HCT116 (cell line): ENCODE measurements around the gene TM9SF2. TPM values are rescaled to one million over a fixed set of nuclear protein-coding genes. Genes with fewer than 3 reads are reported as not detected.

ENCODE experiments used
- ATAC-seq: fragments of 200-7000 bp; cut with Tn5 transposase; 2 replicates; pipeline ENCODE4 v1.9.1; 2020; ENCODE audit warnings: mild to moderate bottlenecking, moderate library complexity
- BruUV-seq: library from RNA; stranded (reverse); fragments of 400-500 nt; replicated peaks from 2 replicates; lab custom pipeline; 2021; lab: Mats Ljungman, UMichigan
- CTCF ChIA-PET: fragments of 300-600 bp; sonication (Branson Sonifier 250); formaldehyde crosslinking; loops from one replicate; lab custom pipeline; 2021; ENCODE audit warnings: antibody characterized with exemption; lab: Charles Lee
- POLR2A ChIA-PET: fragments of 300-600, 350-600 bp; sonication (Branson Sonifier 250); formaldehyde crosslinking; loops from one replicate; lab custom pipeline; 2021; ENCODE audit warnings: antibody characterized with exemption; lab: Charles Lee
- RAD21 ChIA-PET, 2 experiments: fragments of 300-600 bp; sonication (Branson Sonifier 250); formaldehyde crosslinking; loops; one replicate each; lab custom pipeline; 2023; ENCODE audit warnings: low total read pairs in 2 of 2; ENCODE audit not compliant: uncharacterized antibody in 2 of 2, unreplicated experiment in 2 of 2, low non-redundant PET in 1 of 2; lab: Charles Lee
- DNase-seq: peaks from one replicate; pipeline ENCODE4 v3.0.0-alpha.2; 2010; ENCODE audit warnings: low read depth, low spot score
- H2AFZ ChIP-seq: fragments of 200-600 bp; shearing (Covaris generic), sonication (generic); 2 replicates; pipeline ENCODE4 v1.6.1; 2017; ENCODE audit warnings: low read depth, mixed run types, mixed read lengths, antibody characterized with exemption, low read length; ENCODE audit not compliant: poor library complexity, severe bottlenecking
- H3K27ac ChIP-seq: 2 replicates; pipeline ENCODE4 v1.5.1; 2012; ENCODE audit warnings: low read depth, low read length
- H3K27me3 ChIP-seq: fragments of 200-600 bp; sonication (generic); 2 replicates; pipeline ENCODE4 v1.6.1; 2016; ENCODE audit warnings: mixed run types, low read length, mixed read lengths; ENCODE audit not compliant: insufficient read depth
- H3K36me3 ChIP-seq, 2 experiments: fragments of 200-500 bp in 1 of 2; fragments of 200-600 bp in 1 of 2; sonication (Bioruptor generic) in 1 of 2; sonication (generic) in 1 of 2; 2 replicates each; pipeline versions ENCODE4 v1.5.1 to v1.6.1; 2014 to 2016; ENCODE audit warnings: low read length in 2 of 2, inconsistent platforms in 1 of 2, mixed read lengths in 1 of 2, mixed run types in 1 of 2; ENCODE audit not compliant: insufficient read depth in 2 of 2, control insufficient read depth in 1 of 2
- H3K4me1 ChIP-seq, 2 experiments: fragments of 200-600 bp in 1 of 2; sonication (generic) in 1 of 2; 2 replicates each; pipeline versions ENCODE4 v1.5.1 to v1.6.1; 2012 to 2017; ENCODE audit warnings: low read length in 2 of 2, inconsistent platforms in 1 of 2, mild to moderate bottlenecking in 1 of 2, mixed read lengths in 1 of 2, mixed run types in 1 of 2, moderate library complexity in 1 of 2; ENCODE audit not compliant: insufficient read depth in 2 of 2, control insufficient read depth in 1 of 2
- H3K4me2 ChIP-seq: fragments of 200-600 bp; sonication (generic); 2 replicates; pipeline ENCODE4 v1.6.1; 2017; ENCODE audit warnings: mixed run types, low read length, mixed read lengths
- H3K4me3 ChIP-seq, 2 experiments: fragments of 200-600 bp in 1 of 2; sonication (generic) in 1 of 2; replicated peaks in 1 of 2; 2 replicates each; pipeline ENCODE4 v1.5.1; 2011 to 2016; ENCODE audit warnings: low read length in 2 of 2, control low read depth in 1 of 2, low read depth in 1 of 2, mild to moderate bottlenecking in 1 of 2, mixed read lengths in 1 of 2, mixed run types in 1 of 2
- H3K79me2 ChIP-seq: fragments of 200-600 bp; sonication (generic); 2 replicates; pipeline ENCODE4 v1.6.1; 2017; ENCODE audit warnings: mild to moderate bottlenecking, mixed run types, low read length, moderate library complexity, mixed read lengths; ENCODE audit not compliant: insufficient read depth
- H3K9ac ChIP-seq: fragments of 200-600 bp; sonication (generic); 2 replicates; pipeline ENCODE4 v1.6.1; 2016; ENCODE audit warnings: low read length, mixed read lengths
- H3K9me2 ChIP-seq: fragments of 200-600 bp; sonication (generic), shearing (Covaris generic); 2 replicates; pipeline ENCODE4 v1.6.1; 2017; ENCODE audit warnings: mixed run types, mild to moderate bottlenecking, moderate library complexity; ENCODE audit not compliant: insufficient read depth
- H3K9me3 ChIP-seq, 2 experiments: fragments of 200-500 bp in 1 of 2; fragments of 200-600 bp in 1 of 2; sonication (Bioruptor generic) in 1 of 2; sonication (generic) in 1 of 2; 2 replicates each; pipeline ENCODE4 v1.6.1; 2014 to 2017; ENCODE audit warnings: low read length in 2 of 2, mixed read lengths in 2 of 2, inconsistent platforms in 1 of 2, low read depth in 1 of 2, mild to moderate bottlenecking in 1 of 2, mixed run types in 1 of 2, moderate library complexity in 1 of 2; ENCODE audit not compliant: control insufficient read depth in 1 of 2, insufficient read depth in 1 of 2
- H4K20me1 ChIP-seq: fragments of 200-600 bp; sonication (generic), shearing (Covaris generic); 2 replicates; pipeline ENCODE4 v1.6.1; 2017; ENCODE audit warnings: mixed run types, mild to moderate bottlenecking, moderate library complexity; ENCODE audit not compliant: insufficient read depth
- ATF3 ChIP-seq: IDR thresholded peaks from 2 replicates; pipeline ENCODE4 v1.6.1; 2012
- CBX3 ChIP-seq: IDR thresholded peaks from 2 replicates; pipeline ENCODE4 v1.6.1; 2012; ENCODE audit warnings: low read depth
- CEBPB ChIP-seq: IDR thresholded peaks from 2 replicates; pipeline ENCODE4 v1.6.1; 2012; ENCODE audit warnings: low read depth
- CTCF ChIP-seq, 3 experiments: fragments of 200-600 bp in 1 of 3; sonication (generic) in 1 of 3; IDR thresholded peaks in 2 of 3; conservative IDR thresholded peaks in 1 of 3; 2 replicates each; pipeline ENCODE4 v1.5.1; 2012 to 2017; ENCODE audit warnings: low read depth in 2 of 3, low read length in 2 of 3, antibody characterized with exemption in 1 of 3, borderline replicate concordance in 1 of 3, control low read depth in 1 of 3, mild to moderate bottlenecking in 1 of 3, mixed read lengths in 1 of 3, mixed run types in 1 of 3, moderate library complexity in 1 of 3; ENCODE audit not compliant: insufficient read depth in 1 of 3
- EGR1 ChIP-seq: IDR thresholded peaks from 2 replicates; pipeline ENCODE4 v1.6.1; 2012; ENCODE audit warnings: low read depth
- EZH2 ChIP-seq: fragments of 200-600 bp; sonication (generic); IDR thresholded peaks from 2 replicates; pipeline ENCODE4 v1.6.1; 2017; ENCODE audit warnings: antibody characterized with exemption, mixed run types
- FOSL1 ChIP-seq: IDR thresholded peaks from 2 replicates; pipeline ENCODE4 v1.6.1; 2012; ENCODE audit warnings: low read depth
- JUND ChIP-seq: IDR thresholded peaks from 2 replicates; pipeline ENCODE4 v1.6.1; 2012
- POLR2A ChIP-seq: IDR thresholded peaks from 2 replicates; pipeline ENCODE4 v1.7.0; 2011; ENCODE audit warnings: borderline replicate concordance; ENCODE audit not compliant: insufficient read depth, insufficient read length; ENCODE audit errors: extremely low read depth
- RAD21 ChIP-seq: IDR thresholded peaks from 2 replicates; pipeline ENCODE4 v1.6.1; 2012; ENCODE audit warnings: low read depth, mild to moderate bottlenecking
- SIN3A ChIP-seq: IDR thresholded peaks from 2 replicates; pipeline ENCODE4 v1.6.1; 2012; ENCODE audit warnings: low read depth
- TCF7L2 ChIP-seq: IDR thresholded peaks from 2 replicates; pipeline ENCODE4 v1.7.0; 2011; ENCODE audit warnings: borderline replicate concordance, inconsistent platforms; ENCODE audit not compliant: insufficient read depth, insufficient read length; ENCODE audit errors: extremely low read depth
- ZBTB33 ChIP-seq: IDR thresholded peaks from 2 replicates; pipeline ENCODE4 v1.6.1; 2011; ENCODE audit warnings: mild to moderate bottlenecking, low read length, moderate library complexity; ENCODE audit not compliant: insufficient replicate concordance; ENCODE audit errors: extremely low read depth
- ZFX ChIP-seq: fragments of 450-650 bp; IDR thresholded peaks from 2 replicates; pipeline ENCODE4 v1.6.1; 2017
- ZNF274 ChIP-seq: fragments of 200-500 bp; sonication (Bioruptor generic); IDR thresholded peaks from 2 replicates; pipeline ENCODE4 v1.6.1; 2014; ENCODE audit warnings: mild to moderate bottlenecking, low read depth, low read length, inconsistent platforms
- intact Hi-C: fragments of 100-400 bp; cut with micrococcal nuclease; formaldehyde crosslinking; loops from 2 replicates; pipeline ENCODE4 v1.10.0; 2022
- total RNA-seq: library from RNA; stranded (reverse); gene quantifications from one replicate; pipeline ENCODE4 v1.2.1, GENCODE V29; 2021; ENCODE audit not compliant: unreplicated experiment
- TF ChIP-seq, protein P1 (sequence below): IDR thresholded peaks from 2 replicates; pipeline ENCODE4 v1.6.1; 2012

TM9SF2 gene
- total RNA-seq, 1 experiment from 2014 or later = 77.8 TPM

- no peak overlapping the region for H3K4me3 ChIP-seq
- H2AFZ ChIP-seq = no peak overlapping the region
- H3K9me3 ChIP-seq = no peaks in the 10 kb centered on the region
- H3K4me1 ChIP-seq = no peaks in the 10 kb centered on the region
- H4K20me1 ChIP-seq = no peaks in the 10 kb centered on the region
- H3K9ac ChIP-seq = no peak overlapping the region
- H3K4me2 ChIP-seq = no peak overlapping the region
- ATAC-seq (no peak), DNase-seq (no peak)
- CTCF ChIA-PET = no interaction called here
- H3K79me2 ChIP-seq = no peaks in the 10 kb centered on the region
- TF ChIP-seq RAD21 (no peak), CTCF (IDR thresholded peaks at IDR 0.05 in 2 of 3, conservative IDR thresholded peaks at IDR 0.05 in 1 of 3; ENCODE audit: borderline replicate concordance in 1 of 3, insufficient read depth in 1 of 3, low read depth in 2 of 3, low read length in 2 of 3) (no peak), POLR2A (no peak), EGR1 (no peak), ZFX (no peak), ZNF274 (no peak), JUND (no peak), ATF3 (no peak), ZBTB33 (no peak), CBX3 (no peak), TCF7L2 (no peak), FOSL1 (no peak), CEBPB (no peak), SIN3A (no peak), EZH2 (no peak)
- TF ChIP-seq, protein P1, sequence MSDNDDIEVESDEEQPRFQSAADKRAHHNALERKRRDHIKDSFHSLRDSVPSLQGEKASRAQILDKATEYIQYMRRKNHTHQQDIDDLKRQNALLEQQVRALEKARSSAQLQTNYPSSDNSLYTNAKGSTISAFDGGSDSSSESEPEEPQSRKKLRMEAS = no peak
- BruUV-seq = no TSS peak
- no peak overlapping the region for H3K27ac ChIP-seq
- no peaks in the 10 kb centered on the region for H3K36me3 ChIP-seq
- POLR2A ChIA-PET = no interaction called here
- intact Hi-C loops = no loop called here
- RAD21 ChIA-PET = no interaction called here
- H3K27me3 ChIP-seq = peaks cover 4% of the 10 kb centered on the region
- H3K9me2 ChIP-seq = no peaks in the 10 kb centered on the region; the same call in 1 of the 2 replicates
These were observed 29.8 kb upstream of the TM9SF2 start for GRCh38 chr13:99471221-99472121.
